Urothelium cell line (cell line): ENCODE results near the gene FCHSD2.

ENCODE experiments used
- DNase-seq: peaks from one replicate; pipeline ENCODE4 v3.0.0; 2011; ENCODE audit warnings: low spot score, mixed read lengths
- FAIRE-seq: peaks from 2 replicates; lab custom pipeline; 2011; peaks lifted over from hg19 to GRCh38; lab: Jason Lieb, UNC

FCHSD2 gene

DNA sequence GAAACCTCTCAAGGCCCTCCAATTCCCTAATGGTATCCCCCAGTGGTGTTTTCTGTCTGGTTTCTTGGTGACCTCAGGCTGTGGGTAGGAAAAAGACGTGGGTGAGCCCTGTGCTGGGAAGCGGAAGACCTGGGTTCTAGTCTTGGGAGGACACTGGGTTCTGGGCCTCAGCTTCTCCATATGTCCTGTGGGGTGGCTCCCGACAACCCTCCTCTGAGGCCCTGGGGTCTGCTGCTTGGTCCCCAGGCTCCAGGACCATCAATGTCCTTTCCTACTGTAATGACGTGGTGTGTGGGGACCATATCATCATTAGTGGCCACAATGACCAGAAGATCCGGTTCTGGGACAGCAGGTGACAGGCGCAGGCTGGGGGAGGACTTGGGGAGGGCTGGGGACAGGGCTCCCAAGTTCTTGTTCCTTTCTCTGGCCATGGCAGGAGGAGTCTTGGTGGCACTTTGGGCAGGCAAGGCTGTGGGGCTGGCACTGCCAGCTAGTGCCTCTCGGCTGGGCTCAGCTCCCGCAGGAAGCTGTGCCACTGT, 315.1 kb downstream of the FCHSD2 start:
- DNase-seq: no peak
- FAIRE-seq: no peak

DNA sequence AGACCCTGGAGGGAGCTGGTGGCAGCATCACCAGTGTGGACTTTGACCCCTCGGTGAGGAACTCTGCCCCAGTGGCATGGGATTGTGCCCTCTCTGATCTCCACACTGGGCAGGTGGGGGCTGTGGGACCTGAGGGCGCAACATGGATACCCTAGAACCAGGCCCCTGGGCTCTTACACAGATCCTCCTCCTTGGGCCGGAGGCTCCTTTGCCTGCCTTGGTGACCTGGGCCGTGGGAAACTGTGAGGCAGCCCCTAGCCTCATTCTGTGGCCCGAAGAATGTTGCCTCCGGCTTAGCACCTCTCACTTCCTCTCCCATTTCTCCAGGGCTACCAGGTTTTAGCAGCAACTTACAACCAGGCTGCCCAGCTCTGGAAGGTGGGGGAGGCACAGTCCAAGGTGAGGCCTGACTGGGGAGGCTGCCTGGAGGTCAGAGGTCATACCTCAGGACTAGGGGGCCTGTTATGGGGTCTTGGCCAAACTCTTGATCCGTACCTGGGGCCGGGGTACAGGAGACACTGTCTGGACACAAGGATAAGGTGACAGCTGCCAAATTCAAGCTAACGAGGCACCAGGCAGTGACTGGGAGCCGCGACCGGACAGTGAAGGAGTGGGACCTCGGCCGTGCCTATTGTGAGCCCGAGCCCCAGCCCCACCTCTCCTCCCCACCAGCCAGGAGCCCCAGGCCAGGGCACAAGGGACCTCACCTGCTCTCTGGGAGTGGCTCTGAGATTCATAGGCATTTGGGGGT, 315.8 kb downstream of the FCHSD2 start:
- DNase-seq (no peak), FAIRE-seq (no peak)

DNA sequence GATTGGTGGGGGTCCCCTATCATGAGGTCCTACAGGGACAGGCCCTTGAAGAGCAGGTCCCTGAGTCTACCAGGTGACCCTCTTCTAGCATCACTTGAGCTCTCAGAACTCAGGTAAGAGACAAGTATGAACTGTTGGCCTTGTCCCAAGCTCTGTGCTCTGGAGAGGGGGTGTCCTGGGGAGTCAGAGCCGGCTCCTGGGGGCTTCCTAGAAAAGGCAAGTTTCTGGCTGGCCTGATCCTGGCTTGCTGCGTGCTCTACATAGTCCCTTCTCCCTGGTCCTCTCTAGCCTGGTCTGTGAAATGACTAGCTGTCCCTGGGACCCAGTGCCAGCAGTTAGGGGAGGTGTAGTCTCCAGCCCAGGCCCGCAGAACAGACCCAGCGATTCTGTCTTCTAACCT, 316.5 kb downstream of the FCHSD2 start:
- no peak for DNase-seq
- no peak for FAIRE-seq

DNA sequence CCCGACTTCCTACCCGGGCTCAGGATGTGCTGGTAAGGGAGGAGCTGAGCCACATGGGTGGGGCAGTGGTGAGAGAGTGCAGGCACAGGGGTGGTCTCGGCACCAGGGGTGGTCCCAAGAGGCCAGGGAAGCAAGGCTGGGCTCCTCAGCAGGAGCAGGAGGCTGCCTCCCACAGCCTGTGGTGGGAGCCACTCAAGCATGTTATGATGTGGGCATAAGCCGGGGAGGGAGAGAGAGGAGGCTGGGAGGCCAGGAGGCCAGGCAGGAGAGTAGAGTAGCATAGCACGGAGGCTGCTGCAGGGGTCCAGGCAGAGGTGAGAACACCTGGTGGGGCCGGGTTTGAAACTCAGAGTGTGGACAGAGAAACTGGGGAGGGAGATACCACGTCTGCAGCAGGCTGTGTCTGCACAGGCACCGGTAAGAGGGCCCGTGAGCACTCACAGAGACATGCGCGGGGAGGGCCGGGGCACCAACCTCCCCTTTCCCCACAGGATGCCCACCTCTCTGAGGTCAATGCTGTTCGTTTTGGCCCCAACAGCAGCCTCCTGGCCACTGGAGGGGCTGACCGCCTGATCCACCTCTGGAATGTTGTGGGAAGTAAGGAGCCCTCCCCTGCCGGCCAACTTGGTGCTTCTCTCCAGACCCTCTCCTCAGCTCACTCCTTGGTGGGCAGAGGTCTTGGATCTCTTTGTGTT, 317.2 kb downstream of the FCHSD2 start:
- DNase-seq (no peak), FAIRE-seq (no peak)

DNA sequence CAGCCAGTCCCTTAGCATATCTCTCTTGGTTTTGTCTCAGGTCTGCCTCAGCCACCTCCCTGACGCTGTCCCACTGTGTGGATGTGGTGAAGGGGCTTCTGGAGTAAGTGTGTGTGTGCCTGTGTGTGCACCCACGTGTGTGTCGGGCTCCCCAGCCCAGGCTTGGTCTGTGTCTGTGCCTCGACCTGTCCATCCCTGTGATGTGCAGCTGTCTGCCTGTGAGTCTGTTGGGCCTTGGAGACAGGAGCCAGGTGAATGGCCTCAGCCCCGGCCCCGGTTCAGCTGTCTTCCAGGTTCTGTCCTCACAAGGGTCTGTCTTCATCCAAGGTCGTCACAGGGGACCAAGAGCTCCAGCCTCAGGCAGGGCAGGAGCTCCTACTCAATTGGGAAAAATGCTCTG, 318.1 kb downstream of the FCHSD2 start:
- DNase-seq (no peak), FAIRE-seq (no peak)

DNA sequence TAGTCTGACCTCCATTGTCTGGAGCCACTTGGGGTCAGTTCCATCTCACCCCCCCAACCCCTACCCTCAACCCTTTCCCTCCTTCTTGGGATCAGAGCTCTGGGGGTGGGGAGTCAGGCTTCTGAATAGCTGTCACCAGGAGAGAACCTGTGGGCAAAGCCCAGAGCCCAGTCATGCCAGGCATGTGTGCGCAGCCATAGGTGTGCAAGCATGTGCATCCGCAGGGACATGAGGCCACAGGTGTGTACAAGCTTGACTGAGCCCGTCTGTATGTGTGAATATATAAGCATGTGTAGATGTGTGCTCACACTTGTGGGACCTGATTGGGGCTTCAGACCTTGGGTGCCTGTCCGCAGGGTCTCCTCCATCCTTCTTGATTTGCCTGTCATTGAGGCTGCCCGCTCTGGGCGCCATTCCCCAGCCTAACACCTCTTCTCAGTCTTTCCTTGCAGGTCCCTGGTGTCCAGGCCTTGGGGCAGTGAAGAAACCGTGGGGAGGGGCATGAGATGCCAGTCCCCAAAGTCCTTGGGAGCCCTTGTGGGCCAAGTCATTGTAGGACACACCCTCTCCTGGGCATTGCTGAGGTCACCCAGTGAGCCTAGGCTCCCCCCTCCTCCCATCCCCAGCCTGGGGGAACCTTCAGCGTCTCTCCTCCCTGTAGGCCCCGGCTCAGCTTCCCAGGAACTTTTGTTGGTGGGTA, 318.9 kb downstream of the FCHSD2 start:
- FAIRE-seq (no peak), DNase-seq (no peak)

DNA sequence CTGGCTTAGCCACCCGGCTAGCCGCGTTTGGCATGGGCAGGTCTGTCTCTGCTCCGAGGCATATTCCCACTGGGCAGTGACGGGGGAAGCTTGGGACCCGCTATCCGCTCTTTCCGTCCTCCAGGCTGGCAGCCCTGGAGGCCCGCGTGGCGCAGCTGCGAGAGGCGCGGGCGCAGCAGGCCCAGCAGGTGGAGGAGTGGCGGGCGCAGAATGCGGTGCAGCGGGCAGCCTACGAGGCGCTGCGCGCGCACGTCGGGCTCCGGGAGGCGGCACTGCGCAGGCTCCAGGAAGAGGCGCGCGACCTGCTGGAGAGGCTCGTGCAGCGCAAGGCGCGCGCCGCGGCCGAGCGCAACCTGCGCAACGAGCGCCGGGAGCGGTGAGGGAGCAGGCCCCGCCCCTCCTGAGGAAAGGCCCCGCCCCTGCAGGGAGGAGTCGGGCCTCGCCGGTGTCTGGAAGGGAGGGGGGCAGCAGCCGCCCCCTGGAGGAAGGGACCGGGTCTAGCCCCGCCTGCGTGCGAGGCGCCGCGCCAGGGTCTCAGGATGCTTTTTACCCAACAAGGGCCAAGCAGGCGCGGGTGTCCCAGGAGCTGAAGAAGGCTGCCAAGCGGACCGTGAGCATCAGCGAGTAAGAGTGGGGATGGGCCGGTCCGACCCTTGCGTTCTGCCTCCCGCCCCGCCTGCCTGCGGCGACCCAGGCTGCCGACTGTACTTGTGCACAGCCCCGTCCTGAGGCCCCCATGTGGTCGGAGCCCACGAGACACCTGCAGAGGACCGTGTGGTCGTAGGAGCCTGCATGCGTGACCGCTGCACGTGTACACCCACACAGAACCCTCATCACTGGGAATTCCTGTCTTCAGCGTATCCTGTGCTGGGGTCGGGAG, 320.0 kb downstream of the FCHSD2 start:
- FAIRE-seq: peak; percentile 66
- peak; percentile 77 for DNase-seq

DNA sequence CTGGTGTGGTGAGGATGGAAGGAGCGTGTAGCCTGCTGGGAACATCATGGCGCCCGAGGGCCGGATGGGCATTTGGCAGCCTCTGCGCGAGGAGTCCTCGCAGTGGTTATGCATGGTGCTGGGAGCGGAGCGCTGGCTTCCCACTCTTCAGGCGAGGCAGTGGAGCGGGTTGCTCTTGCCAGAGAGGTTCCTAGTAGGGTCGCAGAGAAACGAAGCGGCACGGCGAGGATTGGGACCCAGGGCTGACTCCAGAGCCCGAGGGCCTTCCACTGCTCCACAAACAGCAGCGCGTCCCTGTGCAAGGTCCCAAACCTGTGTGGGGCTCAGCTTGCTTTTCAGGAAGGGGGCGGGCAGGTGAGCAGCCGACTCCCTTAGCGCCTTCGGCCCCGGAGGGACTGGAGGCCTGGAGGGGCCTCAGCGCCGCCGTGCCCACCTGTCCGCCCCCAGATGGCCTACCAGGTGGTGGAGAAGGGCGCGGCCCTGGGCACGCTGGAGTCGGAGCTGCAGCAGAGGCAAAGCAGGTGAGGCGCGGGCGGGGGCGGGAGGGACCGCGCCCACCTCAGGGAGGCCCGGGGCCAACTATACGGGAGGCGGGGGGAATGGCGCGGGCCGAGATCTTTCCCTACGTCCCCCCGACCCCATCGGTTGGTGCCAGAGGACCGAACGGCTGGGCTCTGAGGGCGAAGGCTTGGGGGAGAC, 320.7 kb downstream of the FCHSD2 start:
- DNase-seq: no peak
- FAIRE-seq: no peak

DNA sequence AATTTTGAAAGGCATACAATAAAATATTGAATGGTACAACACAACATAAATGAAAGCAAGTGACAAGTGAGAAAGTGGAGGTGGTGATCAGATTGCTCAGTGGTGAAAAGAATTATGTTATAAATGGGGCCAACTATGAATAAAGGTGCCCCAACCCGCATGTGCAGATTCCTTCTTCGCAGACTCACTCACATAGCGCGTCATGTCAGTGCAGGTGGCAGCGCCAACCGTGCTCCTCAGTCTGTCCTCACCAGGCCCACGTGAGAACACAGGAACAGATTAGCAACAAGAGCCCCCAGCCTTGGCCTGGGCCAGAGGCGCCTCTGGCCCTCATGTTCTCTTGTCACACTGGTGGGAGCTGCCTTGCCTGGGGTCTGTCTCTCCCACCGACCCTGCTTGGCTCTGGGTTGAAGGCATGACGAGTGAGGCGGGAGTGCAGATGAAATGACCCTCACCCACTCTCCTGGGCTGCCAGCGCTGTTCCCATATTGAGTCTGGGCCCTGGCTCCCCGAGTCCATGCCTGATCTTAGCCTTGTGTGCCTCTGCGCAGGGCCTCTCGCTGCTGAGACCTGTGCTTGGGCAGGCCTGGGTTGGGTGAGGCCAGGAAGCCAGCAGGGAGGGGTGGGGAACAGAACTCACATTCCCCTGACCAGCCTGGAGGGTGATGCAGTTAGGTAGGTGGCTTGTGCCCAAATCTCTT, 321.5 kb downstream of the FCHSD2 start:
- no peak for DNase-seq
- no peak for FAIRE-seq

DNA sequence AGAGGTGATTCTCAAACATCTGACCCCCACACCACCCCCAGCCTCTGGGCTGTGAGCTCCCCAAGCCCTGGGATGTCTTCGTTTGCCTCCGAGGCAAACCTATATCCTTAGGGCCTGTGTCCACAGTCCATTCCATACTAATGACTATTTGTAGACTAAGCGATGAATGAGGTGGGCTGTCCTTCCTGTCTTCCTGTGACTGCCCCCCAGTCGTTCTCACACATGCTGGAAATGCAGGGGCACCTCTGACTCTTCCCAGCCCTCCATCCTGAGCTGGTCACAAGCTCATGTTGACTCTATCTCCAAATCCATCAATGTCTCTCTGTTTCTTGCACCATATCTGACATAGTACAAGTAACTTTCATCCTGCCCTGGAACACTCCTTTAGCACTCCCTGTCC, 323.1 kb downstream of the FCHSD2 start:
- FAIRE-seq (no peak), DNase-seq (no peak)

DNA sequence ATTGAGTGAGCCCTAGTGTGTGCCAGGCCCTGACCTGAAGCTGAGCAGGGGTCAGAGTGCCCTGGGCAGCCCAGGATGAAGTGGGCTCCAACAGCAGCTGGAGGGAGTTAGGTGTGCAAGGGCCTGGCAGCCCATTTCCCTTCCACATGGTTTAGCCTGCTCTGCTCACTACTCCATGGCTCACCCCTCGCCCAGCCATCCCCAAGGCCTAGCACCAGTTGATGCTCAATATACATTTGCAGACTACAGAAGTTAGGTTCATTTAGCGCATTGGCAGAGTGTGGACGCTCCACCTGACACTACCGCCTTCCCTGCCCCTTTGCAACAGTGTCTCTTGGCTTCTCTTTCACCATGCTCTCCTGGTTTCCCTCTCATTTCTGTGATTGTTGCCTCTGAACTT, 324.2 kb downstream of the FCHSD2 start:
- DNase-seq (no peak), FAIRE-seq (no peak)

DNA sequence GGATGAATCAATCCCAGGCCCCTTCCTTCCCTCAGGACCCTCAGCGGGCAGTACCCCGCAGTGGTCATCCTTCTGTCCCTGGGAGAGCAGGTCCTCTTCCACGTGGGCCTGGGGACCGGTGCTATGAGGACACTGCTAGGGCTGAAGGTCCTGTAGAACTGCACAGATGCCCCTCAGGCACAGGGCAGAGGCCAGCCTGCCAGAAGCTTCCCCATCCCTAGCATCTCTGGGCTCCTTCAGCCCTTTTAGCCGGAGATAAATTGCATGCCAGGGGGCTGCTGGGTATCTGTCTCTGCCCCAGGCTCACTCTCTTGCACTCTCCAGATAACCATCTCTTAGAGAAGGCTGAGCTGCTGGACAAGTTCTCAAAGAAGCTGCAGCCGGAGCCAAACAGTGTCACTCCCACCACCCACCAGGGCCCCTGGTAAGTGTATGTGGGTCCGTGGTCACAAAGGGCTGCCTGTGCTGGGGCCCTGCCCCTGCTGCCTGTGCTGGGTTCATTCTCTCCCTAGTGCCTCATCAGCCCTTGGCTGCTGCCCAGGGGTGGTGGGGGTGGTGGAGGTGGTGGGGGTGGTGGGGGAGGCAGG, 325.6 kb downstream of the FCHSD2 start:
- DNase-seq: no peak
- FAIRE-seq: no peak

DNA sequence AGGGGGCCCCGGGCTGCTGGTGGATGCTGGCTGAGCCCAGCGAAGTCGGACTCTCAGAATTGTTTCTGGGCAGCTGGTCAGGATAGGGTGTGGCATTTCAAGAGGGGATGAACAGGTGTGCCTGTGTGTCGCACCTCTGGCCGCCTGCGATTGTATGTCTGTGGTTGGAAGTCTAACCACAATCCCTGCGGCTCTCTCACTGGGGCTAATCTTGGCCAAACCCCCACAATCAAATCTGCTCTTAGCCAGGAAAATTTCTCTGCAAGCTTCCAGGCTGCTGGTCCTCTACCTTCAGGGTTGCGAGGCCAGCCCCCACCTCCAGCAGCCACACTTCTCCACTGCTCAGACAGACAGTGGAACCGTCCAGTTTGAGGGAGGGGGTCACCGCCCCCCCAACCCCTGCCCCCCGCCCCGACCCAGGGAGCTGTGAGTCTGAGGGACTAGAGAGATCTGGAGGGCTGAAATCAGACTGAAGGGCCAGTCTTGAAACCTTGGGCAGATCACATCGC, 327.0 kb downstream of the FCHSD2 start:
- DNase-seq (peak; percentile 25), FAIRE-seq (no peak)

DNA sequence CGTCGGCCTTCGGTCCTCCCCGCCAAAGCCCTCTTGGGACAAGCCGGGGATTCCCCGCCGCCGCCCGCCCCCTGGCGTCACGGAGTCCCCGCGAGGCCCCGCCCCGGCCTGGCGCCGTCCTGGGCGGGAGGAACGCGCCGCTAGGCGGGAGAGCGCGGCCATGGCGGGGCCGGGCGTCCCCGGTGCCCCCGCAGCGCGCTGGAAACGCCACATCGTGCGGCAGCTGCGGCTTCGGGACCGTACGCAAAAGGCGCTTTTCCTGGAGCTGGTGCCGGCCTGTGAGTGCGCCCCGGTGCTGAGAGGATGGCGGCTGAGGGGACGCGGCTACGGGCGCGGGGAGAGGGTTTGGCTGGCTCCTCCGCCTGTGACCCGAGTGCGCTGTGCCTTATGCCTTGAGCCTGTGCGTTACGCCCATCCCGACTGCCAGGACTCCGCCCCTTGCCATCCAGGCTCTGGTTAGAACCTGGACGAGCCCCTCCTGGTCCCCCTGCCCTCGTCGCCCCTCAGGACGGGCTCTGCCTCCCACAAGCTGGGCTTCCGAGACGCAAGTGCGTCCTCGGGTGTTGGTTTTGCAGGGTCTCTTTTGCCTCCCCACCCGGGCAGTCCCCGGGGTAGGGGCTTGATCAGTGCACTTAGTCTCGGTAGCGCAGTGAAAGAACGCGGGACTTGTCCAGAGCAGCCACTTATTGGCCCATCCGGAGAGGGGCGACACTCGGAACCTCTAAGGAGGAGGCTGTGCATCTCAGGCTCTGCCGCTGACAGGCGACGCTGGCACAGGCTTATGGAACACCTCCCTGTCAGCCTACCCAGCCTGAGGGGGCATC, 327.6 kb downstream of the FCHSD2 start, which contains the start of gene ATG16L2:
Gene ATG16L2, plus strand, starts transcription at position 126 of the 824 bp plus-strand sequence. Its CDS starts 35 bp downstream, at position 161.
- FAIRE-seq (peak; percentile 32), DNase-seq (peak; percentile 95)

DNA sequence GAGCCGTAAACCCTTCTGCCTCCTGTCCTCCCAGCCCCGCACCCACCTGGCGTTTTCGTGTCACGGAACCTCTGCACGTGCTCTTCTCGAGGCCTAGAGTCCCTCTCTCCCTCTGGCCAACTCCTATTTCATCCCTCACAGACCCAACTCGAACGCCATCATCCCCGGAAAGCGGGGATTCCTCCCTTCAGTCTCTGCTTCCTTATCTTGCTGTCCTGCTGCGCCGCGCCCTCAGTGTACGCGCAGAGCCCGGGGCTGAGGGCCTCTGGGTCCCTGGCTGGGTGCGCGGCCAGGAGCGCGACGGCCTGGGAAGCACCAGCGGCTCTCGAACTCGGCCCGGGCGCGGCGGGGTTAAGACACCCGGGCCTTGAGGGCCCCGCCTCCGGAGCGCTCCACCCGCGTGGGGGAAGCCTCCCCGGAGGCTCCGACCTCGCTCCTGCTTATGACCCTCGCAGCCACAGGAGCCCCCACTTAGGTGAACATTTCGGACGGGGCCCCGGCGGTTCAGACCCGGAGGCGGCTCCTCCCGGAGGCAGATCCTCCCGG, 328.3 kb downstream of the FCHSD2 start:
- DNase-seq: peak; percentile 88
- no peak for FAIRE-seq

DNA sequence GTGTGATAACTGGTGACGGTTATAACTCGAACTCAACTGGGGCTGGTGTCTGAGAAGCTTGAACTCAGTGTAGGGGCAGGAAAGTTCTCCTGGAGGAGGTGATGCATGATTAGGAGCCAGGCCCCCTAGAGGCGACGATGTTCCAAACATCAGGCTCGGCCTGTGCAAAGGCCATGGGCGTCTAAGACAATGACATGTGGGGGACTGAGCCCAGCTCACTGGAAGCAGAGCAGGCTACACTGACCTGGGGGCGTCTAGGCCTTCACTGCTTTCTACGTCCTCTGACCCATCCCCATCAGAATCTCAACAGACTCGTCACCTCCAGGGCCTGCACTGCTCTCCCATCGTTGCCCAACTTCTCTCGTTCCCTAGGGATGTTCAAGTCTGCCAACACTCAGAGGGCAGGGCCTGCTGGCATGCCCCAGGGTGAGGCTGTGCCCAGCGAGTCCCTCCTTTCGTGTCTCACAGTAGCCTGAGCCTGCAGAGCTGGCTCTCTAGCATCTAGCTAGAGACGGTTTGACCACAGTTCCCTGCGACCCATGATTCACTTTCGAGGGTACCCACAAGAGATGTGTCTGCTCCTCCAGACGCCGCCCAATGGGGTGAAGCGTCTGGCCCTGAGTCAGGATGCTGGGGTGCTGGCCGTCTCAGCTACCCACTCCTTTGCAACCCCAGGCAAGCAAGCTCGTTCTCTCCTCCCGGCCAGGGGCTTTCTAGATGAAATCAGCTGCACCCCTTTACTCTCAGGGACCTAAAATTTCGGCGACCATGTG, 329.0 kb downstream of the FCHSD2 start:
- DNase-seq (peak; percentile 81), FAIRE-seq (no peak)

DNA sequence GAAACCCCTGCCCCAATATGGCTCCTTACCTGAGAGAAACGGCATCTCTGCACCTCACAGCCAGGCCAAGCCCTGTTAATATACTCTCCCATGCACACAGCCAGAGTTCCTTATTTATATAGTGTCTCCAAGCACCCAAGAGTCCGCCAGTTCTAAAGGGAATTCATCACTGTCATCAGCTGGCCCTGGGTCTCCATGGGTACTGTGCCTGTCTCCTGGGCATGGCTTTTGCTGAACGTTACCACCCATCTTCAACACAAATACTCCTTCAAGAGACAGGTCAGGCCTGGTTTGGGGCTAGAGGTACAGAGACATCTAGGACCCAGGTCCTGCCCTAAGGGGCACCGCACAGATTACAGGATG, 329.5 kb downstream of the FCHSD2 start:
- no peak for DNase-seq

More for the DNA sequence above, 329.5 kb downstream of the FCHSD2 start:
- FAIRE-seq: no peak
